SIG-M5 (cell line): ENCODE data around the gene HILPDA.
A peak's percentile ranks its signal among the peaks of the same experiment; 100 is the strongest.

Experiments
- DNase-seq: peaks from one replicate; lab custom pipeline; 2025; lab: John Stamatoyannopoulos, UW

Gene HILPDA

GRCh38 chr7:128455543-128456254, at the start of gene HILPDA:
Gene HILPDA (plus strand): TSS chr7:128455878. CDS start chr7:128457269, 1,391 bp downstream.
- DNase-seq, result peak; percentile 43

- no peak for DNase-seq
Measured at GRCh38 chr7:128406314-128407232, 49.1 kb upstream of the HILPDA start.

GRCh38 chr7:128407233-128407589, 48.5 kb upstream of the HILPDA start:
- DNase-seq, result no peak

GRCh38 chr7:128407751-128408708, 47.6 kb upstream of the HILPDA start:
- DNase-seq, result no peak

- DNase-seq, result no peak
Measured at GRCh38 chr7:128408709-128409595, 46.7 kb upstream of the HILPDA start.

- no peak for DNase-seq
Measured at GRCh38 chr7:128409596-128410450, 45.9 kb upstream of the HILPDA start, which contains the start of gene IMPDH1. Gene IMPDH1 (minus strand): TSS chr7:128409982. CDS start chr7:128409901, 81 bp downstream.

- no peak for DNase-seq
Measured at GRCh38 chr7:128410451-128410753, 45.3 kb upstream of the HILPDA start.

- no peak for DNase-seq
Measured at GRCh38 chr7:128415217-128415785, 40.4 kb upstream of the HILPDA start.

GRCh38 chr7:128417071-128417470, 38.6 kb upstream of the HILPDA start:
- DNase-seq, result no peak

- DNase-seq, result no peak
Measured at GRCh38 chr7:128419257-128419656, 36.4 kb upstream of the HILPDA start.

GRCh38 chr7:128420773-128421172, 34.9 kb upstream of the HILPDA start:
- DNase-seq, result no peak

- no peak for DNase-seq
Measured at GRCh38 chr7:128421384-128421783, 34.3 kb upstream of the HILPDA start.

GRCh38 chr7:128422037-128422436, 33.6 kb upstream of the HILPDA start:
- DNase-seq, result no peak

GRCh38 chr7:128422842-128423241, 32.8 kb upstream of the HILPDA start:
- DNase-seq, result no peak

GRCh38 chr7:128424686-128425275, 30.9 kb upstream of the HILPDA start:
- no peak for DNase-seq

GRCh38 chr7:128425850-128426249, 29.8 kb upstream of the HILPDA start:
- DNase-seq, result no peak

GRCh38 chr7:128427289-128427891, 28.3 kb upstream of the HILPDA start:
- DNase-seq, result no peak

GRCh38 chr7:128430207-128430606, 25.5 kb upstream of the HILPDA start:
- no peak for DNase-seq

GRCh38 chr7:128431221-128431620, 24.5 kb upstream of the HILPDA start:
- no peak for DNase-seq
